KMS-11 (cell line): Measurements from ENCODE around the gene OLFM4.

Source experiments
- H2AFZ ChIP-seq: fragments of 200-600 bp; sonication (generic); 2 replicates; pipeline ENCODE4 v1.6.1; 2016; ENCODE audit warnings: antibody characterized with exemption, mixed run types, low read depth
- H3K27ac ChIP-seq: fragments of 200-600 bp; sonication (generic); 2 replicates; pipeline ENCODE4 v1.6.1; 2016; ENCODE audit warnings: mild to moderate bottlenecking, mixed run types
- H3K27me3 ChIP-seq: fragments of 200-600 bp; sonication (generic); 2 replicates; pipeline ENCODE4 v1.6.1; 2017; ENCODE audit warnings: mild to moderate bottlenecking, low read depth, mixed run types, moderate library complexity; ENCODE audit not compliant: insufficient read depth
- H3K36me3 ChIP-seq: fragments of 200-600 bp; sonication (generic); 2 replicates; pipeline ENCODE4 v1.6.1; 2017; ENCODE audit warnings: mild to moderate bottlenecking, mixed run types; ENCODE audit not compliant: insufficient read depth
- H3K4me1 ChIP-seq: fragments of 200-600 bp; sonication (generic); 2 replicates; pipeline ENCODE4 v1.6.1; 2016; ENCODE audit warnings: mild to moderate bottlenecking, low read depth, mixed run types; ENCODE audit not compliant: poor library complexity, severe bottlenecking
- H3K4me2 ChIP-seq: fragments of 200-600 bp; sonication (generic); 2 replicates; pipeline ENCODE4 v1.7.0; 2016; ENCODE audit warnings: mild to moderate bottlenecking, mixed run types
- H3K4me3 ChIP-seq: fragments of 200-600 bp; sonication (generic); IDR thresholded peaks from 2 replicates; pipeline ENCODE4 v1.6.1; 2017; ENCODE audit warnings: low read depth, low read length, mixed read lengths; ENCODE audit not compliant: insufficient read depth
- H3K79me2 ChIP-seq: fragments of 200-600 bp; sonication (generic); 2 replicates; pipeline ENCODE4 v1.6.1; 2016; ENCODE audit warnings: low read depth, mixed run types; ENCODE audit not compliant: insufficient read depth
- H3K9ac ChIP-seq: fragments of 200-600 bp; sonication (generic); 2 replicates; pipeline ENCODE4 v1.6.1; 2016; ENCODE audit warnings: mild to moderate bottlenecking, mixed run types
- H4K20me1 ChIP-seq: fragments of 200-600 bp; sonication (generic); 2 replicates; pipeline ENCODE4 v1.6.1; 2016; ENCODE audit warnings: mild to moderate bottlenecking, mixed run types; ENCODE audit not compliant: insufficient read depth
- TF ChIP-seq, protein P1 (sequence below): fragments of 200-600 bp; sonication (generic); conservative IDR thresholded peaks from 2 replicates; pipeline ENCODE4 v1.6.1; 2017; ENCODE audit warnings: low read depth, mild to moderate bottlenecking, antibody characterized with exemption, low read length, moderate library complexity, mixed read lengths

The OLFM4 gene

DNA sequence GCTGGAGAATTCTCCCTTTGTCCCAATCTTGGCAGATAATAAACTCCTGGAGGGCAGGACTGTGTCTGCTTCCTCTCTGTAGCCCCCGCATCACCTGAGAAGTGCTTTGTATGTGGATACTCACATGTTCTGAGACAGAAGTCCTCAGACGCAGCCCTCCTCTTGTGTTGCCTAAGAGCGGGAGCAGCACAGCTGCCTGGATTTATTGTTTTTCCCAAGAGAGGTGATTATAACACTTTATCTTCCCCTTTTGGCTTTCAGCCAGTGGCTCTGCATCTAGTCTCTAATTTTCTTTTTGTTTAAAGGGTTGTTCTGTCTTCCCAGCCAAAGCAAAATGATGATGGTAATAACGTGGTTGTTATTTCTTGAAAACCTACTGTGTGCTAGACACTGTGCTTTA, 36.1 kb downstream of the OLFM4 start:
- no peak overlapping the region for H3K4me3 ChIP-seq
- no peaks in the 10 kb centered on the region for H3K36me3 ChIP-seq
- H3K4me2 ChIP-seq, result no peak overlapping the region
- H3K4me1 ChIP-seq, result no peaks in the 10 kb centered on the region
- H3K9ac ChIP-seq, result no peak overlapping the region
- H3K27ac ChIP-seq, result no peak overlapping the region
- H3K27me3 ChIP-seq, result no peaks in the 10 kb centered on the region
- H3K79me2 ChIP-seq, result no peaks in the 10 kb centered on the region
- no peak overlapping the region for H2AFZ ChIP-seq
- H4K20me1 ChIP-seq, result no peaks in the 10 kb centered on the region
- TF ChIP-seq, protein P1, sequence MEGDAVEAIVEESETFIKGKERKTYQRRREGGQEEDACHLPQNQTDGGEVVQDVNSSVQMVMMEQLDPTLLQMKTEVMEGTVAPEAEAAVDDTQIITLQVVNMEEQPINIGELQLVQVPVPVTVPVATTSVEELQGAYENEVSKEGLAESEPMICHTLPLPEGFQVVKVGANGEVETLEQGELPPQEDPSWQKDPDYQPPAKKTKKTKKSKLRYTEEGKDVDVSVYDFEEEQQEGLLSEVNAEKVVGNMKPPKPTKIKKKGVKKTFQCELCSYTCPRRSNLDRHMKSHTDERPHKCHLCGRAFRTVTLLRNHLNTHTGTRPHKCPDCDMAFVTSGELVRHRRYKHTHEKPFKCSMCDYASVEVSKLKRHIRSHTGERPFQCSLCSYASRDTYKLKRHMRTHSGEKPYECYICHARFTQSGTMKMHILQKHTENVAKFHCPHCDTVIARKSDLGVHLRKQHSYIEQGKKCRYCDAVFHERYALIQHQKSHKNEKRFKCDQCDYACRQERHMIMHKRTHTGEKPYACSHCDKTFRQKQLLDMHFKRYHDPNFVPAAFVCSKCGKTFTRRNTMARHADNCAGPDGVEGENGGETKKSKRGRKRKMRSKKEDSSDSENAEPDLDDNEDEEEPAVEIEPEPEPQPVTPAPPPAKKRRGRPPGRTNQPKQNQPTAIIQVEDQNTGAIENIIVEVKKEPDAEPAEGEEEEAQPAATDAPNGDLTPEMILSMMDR, result no peak

DNA sequence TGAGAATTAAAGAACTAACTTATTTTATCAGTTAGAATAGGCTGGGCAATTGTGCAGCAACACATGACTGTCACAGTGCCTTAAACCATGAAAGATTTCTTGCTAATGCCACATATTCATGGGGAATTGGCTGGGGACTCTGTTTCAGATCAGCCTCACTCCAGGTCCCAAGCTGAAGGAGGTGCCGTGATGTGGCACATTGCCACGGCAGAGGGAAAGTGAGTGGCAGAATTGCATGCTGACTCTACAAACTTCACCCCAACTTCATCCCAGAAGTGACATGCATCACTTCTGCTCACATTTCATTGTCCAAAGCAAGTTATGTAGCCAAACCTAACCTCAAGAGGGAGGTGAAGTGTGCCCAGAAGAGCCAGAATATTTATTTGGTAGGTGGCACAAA, 37.8 kb downstream of the OLFM4 start:
- Histone ChIP-seq H3K4me3 (no peak overlapping the region), H2AFZ (no peak overlapping the region), H3K36me3 (no peaks in the 10 kb centered on the region), H3K27ac (no peak overlapping the region), H3K79me2 (no peaks in the 10 kb centered on the region), H3K4me1 (no peaks in the 10 kb centered on the region), H3K4me2 (no peak overlapping the region), H4K20me1 (no peaks in the 10 kb centered on the region), H3K27me3 (no peaks in the 10 kb centered on the region), H3K9ac (no peak overlapping the region)
- TF ChIP-seq, protein P1, result no peak

DNA sequence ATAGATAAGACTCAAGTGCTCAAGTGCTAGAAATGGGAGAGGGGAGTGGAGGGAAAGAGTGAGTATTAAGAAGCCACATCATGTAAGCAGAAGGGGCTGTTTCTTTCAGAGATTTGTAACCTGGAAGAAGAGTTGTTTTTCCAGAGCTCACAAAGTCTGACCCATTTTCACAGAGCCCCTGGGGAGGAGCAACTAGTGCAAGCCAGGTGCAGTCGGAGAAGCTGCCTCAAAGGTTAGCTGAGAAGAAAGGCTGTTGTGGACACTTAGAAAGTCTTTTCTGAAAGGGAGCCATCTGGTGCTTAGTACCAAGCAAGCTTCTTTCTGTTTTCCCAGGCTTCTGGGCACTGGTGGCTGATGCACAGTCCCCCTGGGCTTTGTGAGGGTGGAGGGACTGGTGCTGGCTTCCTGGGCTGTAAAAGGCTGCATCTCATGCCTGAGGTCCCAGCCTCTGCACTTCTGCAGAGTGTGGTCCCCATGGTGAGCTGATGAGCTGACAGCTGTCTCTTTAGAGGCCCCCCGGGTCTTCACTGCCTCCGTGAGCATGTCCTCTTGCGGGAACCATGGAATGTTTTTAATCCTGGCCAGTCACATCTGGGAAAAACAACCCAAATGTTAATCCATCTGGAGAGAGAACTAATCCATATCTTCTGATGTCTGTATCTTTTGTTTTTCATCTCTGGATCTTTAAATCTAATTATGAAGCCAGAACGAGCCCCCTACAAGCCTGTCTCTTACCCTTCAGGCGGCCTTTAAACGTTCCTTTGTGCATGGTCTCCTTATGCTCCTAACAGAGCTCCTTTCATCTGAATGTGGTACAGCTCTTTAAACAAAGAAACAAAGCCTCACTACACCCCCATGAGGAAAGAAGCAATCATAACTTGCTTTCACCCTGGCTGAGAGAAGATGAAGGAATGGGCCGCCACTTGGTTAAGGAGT, 40.2 kb downstream of the OLFM4 start:
- Histone ChIP-seq H3K27ac (no peak overlapping the region), H3K4me3 (no peak overlapping the region), H3K27me3 (no peaks in the 10 kb centered on the region), H3K36me3 (no peaks in the 10 kb centered on the region), H3K9ac (no peak overlapping the region), H2AFZ (no peak overlapping the region), H4K20me1 (no peaks in the 10 kb centered on the region), H3K4me1 (no peaks in the 10 kb centered on the region), H3K79me2 (no peaks in the 10 kb centered on the region), H3K4me2 (no peak overlapping the region)
- TF ChIP-seq, protein P1, result no peak

DNA sequence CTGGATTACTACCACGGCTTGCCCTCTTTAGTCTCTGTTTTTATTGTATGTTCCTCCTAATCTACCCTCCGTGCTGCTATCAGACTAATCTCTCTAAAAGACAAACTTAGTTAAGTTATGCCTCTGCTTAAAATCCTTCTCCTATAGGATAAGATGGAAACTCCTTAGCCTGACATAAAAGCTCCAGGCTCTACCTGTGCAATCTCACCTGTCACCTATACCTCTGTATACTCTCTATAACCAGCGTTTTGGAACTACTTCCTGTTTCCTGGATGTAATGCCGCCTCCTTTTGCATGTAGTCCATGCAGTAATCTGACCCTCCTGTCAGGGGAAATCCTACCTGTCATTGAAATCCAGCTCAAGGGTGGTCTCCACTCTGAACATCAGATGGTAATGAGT, 41.2 kb downstream of the OLFM4 start:
- no peak overlapping the region for H3K27ac ChIP-seq
- TF ChIP-seq, protein P1, result no peak
- no peaks in the 10 kb centered on the region for H3K27me3 ChIP-seq
- H4K20me1 ChIP-seq, result no peaks in the 10 kb centered on the region
- no peak overlapping the region for H3K4me2 ChIP-seq
- no peaks in the 10 kb centered on the region for H3K36me3 ChIP-seq
- no peak overlapping the region for H2AFZ ChIP-seq
- no peaks in the 10 kb centered on the region for H3K79me2 ChIP-seq
- H3K4me3 ChIP-seq, result no peak overlapping the region
- H3K4me1 ChIP-seq, result no peaks in the 10 kb centered on the region
- no peak overlapping the region for H3K9ac ChIP-seq
